ENCODE data around the gene SMYD3.

Gene SMYD3

GRCh38 chr1:245788886-245789285 is 718.2 kb downstream of the SMYD3 start:
- H3K36me3 ChIP-seq (ENCODE audit: insufficient read depth) = no peaks in the 10 kb centered on the region
- H3K4me2 ChIP-seq = no peak overlapping the region
- no peak overlapping the region for H3K27ac ChIP-seq
- no peaks in the 10 kb centered on the region for H3K4me1 ChIP-seq (ENCODE audit: low read depth, poor library complexity, severe bottlenecking)
- no peaks in the 10 kb centered on the region for H3K27me3 ChIP-seq (ENCODE audit: insufficient read depth, low read depth)
- no peaks in the 10 kb centered on the region for H3K79me2 ChIP-seq (ENCODE audit: insufficient read depth, low read depth)
- no peak overlapping the region for H2AFZ ChIP-seq (ENCODE audit: low read depth)
- TF ChIP-seq CTCF (conservative IDR thresholded peaks at IDR 0.05; ENCODE audit: low read depth, low read length) = no peak
- no peak overlapping the region for H3K9ac ChIP-seq
- H4K20me1 ChIP-seq (ENCODE audit: insufficient read depth) = no peaks in the 10 kb centered on the region
- no peak overlapping the region for H3K4me3 ChIP-seq (IDR thresholded peaks at IDR 0.05; ENCODE audit: insufficient read depth, low read depth, low read length)

- H3K4me3 ChIP-seq (IDR thresholded peaks at IDR 0.05; ENCODE audit: insufficient read depth, low read depth, low read length) = no peak overlapping the region
- no peaks in the 10 kb centered on the region for H3K36me3 ChIP-seq (ENCODE audit: insufficient read depth)
- H3K27ac ChIP-seq = no peak overlapping the region
- H4K20me1 ChIP-seq (ENCODE audit: insufficient read depth) = no peaks in the 10 kb centered on the region
- H3K79me2 ChIP-seq (ENCODE audit: insufficient read depth, low read depth) = no peaks in the 10 kb centered on the region
- H3K9ac ChIP-seq = no peak overlapping the region
- no peak for TF ChIP-seq CTCF (conservative IDR thresholded peaks at IDR 0.05; ENCODE audit: low read depth, low read length)
- H3K4me2 ChIP-seq = no peak overlapping the region
- no peak overlapping the region for H2AFZ ChIP-seq (ENCODE audit: low read depth)
- no peaks in the 10 kb centered on the region for H3K4me1 ChIP-seq (ENCODE audit: low read depth, poor library complexity, severe bottlenecking)
- H3K27me3 ChIP-seq (ENCODE audit: insufficient read depth, low read depth) = no peaks in the 10 kb centered on the region
These were observed 718.8 kb downstream of the SMYD3 start for GRCh38 chr1:245788269-245788668.

- no peak overlapping the region for H3K4me2 ChIP-seq
- no peaks in the 10 kb centered on the region for H3K36me3 ChIP-seq (ENCODE audit: insufficient read depth)
- H4K20me1 ChIP-seq (ENCODE audit: insufficient read depth) = no peaks in the 10 kb centered on the region
- TF ChIP-seq CTCF (conservative IDR thresholded peaks at IDR 0.05; ENCODE audit: low read depth, low read length) = no peak
- H3K79me2 ChIP-seq (ENCODE audit: insufficient read depth, low read depth) = no peaks in the 10 kb centered on the region
- no peak overlapping the region for H3K9ac ChIP-seq
- no peaks in the 10 kb centered on the region for H3K27me3 ChIP-seq (ENCODE audit: insufficient read depth, low read depth)
- H3K4me1 ChIP-seq (ENCODE audit: low read depth, poor library complexity, severe bottlenecking) = no peaks in the 10 kb centered on the region
- H3K4me3 ChIP-seq (IDR thresholded peaks at IDR 0.05; ENCODE audit: insufficient read depth, low read depth, low read length) = no peak overlapping the region
- H2AFZ ChIP-seq (ENCODE audit: low read depth) = no peak overlapping the region
- H3K27ac ChIP-seq = no peak overlapping the region
These were observed 720.1 kb downstream of the SMYD3 start for GRCh38 chr1:245786948-245787347.

DNA sequence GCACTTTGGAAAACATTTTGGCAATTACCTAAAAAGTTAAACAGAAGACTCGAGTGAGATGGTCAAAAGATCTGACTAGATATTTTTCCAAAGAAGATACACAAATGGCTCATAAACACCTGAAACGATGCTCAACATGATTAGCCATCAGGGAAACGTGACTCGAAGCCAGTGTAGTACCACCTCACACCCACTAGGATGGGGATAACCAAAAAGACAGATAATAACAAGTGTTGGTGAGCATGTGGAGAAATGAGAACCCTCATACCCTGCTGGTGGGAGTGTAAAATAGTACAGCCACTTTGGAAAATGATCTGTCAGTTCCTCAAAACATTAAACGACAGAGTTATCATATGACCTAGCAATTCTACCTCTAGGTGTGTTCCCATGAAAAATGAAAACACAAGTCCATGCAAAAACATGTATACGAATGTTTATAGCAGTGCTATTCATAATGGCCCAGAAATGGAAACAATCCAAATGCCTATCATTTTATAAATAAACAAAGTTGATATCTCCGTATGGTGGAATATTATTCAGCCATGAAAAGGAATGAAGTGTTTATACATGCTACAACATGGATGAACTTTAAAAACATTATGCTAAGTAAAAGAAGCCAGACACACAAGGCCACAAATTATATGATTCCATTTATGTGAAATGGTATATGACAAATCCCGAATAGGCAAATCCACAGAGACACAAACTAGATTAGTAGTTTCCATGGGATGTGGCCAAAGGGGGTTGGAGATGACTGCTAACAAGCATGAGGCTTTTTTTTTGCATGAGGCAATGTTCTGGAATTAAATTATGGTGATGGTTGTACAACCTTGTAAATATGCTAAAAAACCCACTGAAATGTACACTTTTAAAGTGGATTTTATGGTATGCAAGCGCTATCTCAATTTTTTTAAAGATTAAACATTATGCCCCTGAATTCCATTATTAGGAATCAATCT is 727.0 kb downstream of the SMYD3 start:
- Histone ChIP-seq H3K27me3 (ENCODE audit: insufficient read depth, low read depth) (no peaks in the 10 kb centered on the region), H3K4me1 (ENCODE audit: low read depth, poor library complexity, severe bottlenecking) (no peaks in the 10 kb centered on the region), H3K79me2 (ENCODE audit: insufficient read depth, low read depth) (no peaks in the 10 kb centered on the region), H3K4me3 (IDR thresholded peaks at IDR 0.05; ENCODE audit: insufficient read depth, low read depth, low read length) (no peak overlapping the region), H4K20me1 (ENCODE audit: insufficient read depth) (no peaks in the 10 kb centered on the region), H3K4me2 (no peak overlapping the region), H3K27ac (no peak overlapping the region), H3K36me3 (ENCODE audit: insufficient read depth) (no peaks in the 10 kb centered on the region), H2AFZ (ENCODE audit: low read depth) (no peak overlapping the region), H3K9ac (no peak overlapping the region)
- no peak for TF ChIP-seq CTCF (conservative IDR thresholded peaks at IDR 0.05; ENCODE audit: low read depth, low read length)
